Esophagus muscularis mucosa (tissue), 3 donors: Measurements from ENCODE around the gene MRPL58.

Experiments
- EP300 ChIP-seq: sonication (generic); formaldehyde crosslinking; IDR thresholded peaks from one replicate; pipeline ENCODE4 v1.6.1; 2017; ENCODE audit warnings: antibody characterized with exemption
- TF ChIP-seq, protein P1 (sequence below), 3 experiments: fragments of 200-600 bp in 2 of 3; fragments of 450-650 bp in 1 of 3; sonication (generic) in 2 of 3; IDR thresholded peaks; one replicate each; pipeline ENCODE4 v1.5.1; 2017 to 2019; ENCODE audit warnings: antibody characterized with exemption in 3 of 3, mild to moderate bottlenecking in 2 of 3, moderate library complexity in 1 of 3

DNA sequence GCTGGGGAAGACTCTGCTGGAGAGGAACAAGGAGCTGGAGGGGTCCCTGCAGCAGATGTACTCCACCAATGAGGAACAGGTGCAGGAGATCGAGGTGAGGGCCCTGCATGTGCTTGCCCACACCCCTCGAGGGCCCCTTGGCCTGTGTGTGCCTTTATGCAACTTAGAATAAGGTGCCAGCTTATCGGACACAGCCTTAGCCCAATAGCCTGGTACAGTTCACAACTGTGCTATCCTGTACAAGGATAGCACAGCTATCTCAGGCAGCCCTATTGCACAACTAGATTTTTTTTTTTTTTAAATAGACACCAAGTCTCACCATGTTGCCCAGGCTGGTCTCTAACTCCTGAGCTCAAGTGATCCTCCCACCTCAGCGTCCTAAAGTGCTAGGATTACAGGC lies 12.9 kb upstream of the MRPL58 start:
- no peak for TF ChIP-seq EP300
- TF ChIP-seq, protein P1, sequence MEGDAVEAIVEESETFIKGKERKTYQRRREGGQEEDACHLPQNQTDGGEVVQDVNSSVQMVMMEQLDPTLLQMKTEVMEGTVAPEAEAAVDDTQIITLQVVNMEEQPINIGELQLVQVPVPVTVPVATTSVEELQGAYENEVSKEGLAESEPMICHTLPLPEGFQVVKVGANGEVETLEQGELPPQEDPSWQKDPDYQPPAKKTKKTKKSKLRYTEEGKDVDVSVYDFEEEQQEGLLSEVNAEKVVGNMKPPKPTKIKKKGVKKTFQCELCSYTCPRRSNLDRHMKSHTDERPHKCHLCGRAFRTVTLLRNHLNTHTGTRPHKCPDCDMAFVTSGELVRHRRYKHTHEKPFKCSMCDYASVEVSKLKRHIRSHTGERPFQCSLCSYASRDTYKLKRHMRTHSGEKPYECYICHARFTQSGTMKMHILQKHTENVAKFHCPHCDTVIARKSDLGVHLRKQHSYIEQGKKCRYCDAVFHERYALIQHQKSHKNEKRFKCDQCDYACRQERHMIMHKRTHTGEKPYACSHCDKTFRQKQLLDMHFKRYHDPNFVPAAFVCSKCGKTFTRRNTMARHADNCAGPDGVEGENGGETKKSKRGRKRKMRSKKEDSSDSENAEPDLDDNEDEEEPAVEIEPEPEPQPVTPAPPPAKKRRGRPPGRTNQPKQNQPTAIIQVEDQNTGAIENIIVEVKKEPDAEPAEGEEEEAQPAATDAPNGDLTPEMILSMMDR (IDR thresholded peaks at IDR 0.05) = no peak
